ENCODE results near the gene SP100.

Gene SP100

GRCh38 chr2:230455005-230455684, 39.1 kb downstream of the SP100 start:
- TF ChIP-seq, protein P1, sequence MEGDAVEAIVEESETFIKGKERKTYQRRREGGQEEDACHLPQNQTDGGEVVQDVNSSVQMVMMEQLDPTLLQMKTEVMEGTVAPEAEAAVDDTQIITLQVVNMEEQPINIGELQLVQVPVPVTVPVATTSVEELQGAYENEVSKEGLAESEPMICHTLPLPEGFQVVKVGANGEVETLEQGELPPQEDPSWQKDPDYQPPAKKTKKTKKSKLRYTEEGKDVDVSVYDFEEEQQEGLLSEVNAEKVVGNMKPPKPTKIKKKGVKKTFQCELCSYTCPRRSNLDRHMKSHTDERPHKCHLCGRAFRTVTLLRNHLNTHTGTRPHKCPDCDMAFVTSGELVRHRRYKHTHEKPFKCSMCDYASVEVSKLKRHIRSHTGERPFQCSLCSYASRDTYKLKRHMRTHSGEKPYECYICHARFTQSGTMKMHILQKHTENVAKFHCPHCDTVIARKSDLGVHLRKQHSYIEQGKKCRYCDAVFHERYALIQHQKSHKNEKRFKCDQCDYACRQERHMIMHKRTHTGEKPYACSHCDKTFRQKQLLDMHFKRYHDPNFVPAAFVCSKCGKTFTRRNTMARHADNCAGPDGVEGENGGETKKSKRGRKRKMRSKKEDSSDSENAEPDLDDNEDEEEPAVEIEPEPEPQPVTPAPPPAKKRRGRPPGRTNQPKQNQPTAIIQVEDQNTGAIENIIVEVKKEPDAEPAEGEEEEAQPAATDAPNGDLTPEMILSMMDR (IDR thresholded peaks at IDR 0.05; ENCODE audit: insufficient read depth, low read depth, low read length, missing control alignments) = no peak
- DNase-seq (ENCODE audit: low read depth) = no peak
- H3K4me3 ChIP-seq (ENCODE audit: low read length) = no peak overlapping the region

GRCh38 chr2:230457073-230457768, 41.2 kb downstream of the SP100 start:
- TF ChIP-seq, protein P1 (IDR thresholded peaks at IDR 0.05; ENCODE audit: insufficient read depth, low read depth, low read length, missing control alignments) = no peak
- no peak overlapping the region for H3K4me3 ChIP-seq (ENCODE audit: low read length)
- no peak for DNase-seq (ENCODE audit: low read depth)

DNA sequence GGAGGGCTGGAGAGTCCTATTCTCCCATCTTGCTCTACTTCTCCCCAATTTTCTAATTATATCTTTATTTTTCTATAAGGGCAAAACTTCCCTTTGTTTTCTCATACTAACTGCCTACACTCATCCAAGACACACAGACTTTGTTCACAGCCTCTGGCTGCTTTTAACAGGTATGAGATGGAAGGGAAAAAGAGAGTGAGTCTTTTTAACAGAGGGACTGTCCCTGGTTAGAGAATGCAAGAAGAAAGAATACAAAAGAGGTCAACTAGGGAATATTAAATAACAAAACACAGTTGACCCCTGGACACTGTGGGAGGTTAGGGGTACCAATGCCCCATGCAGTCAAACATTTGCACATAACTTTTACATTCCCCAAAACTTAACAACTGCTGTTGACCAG, 41.8 kb downstream of the SP100 start:
- DNase-seq (ENCODE audit: low read depth) = no peak
- TF ChIP-seq, protein P1 (IDR thresholded peaks at IDR 0.05; ENCODE audit: insufficient read depth, low read depth, low read length, missing control alignments) = no peak
- H3K4me3 ChIP-seq (ENCODE audit: low read length) = no peak overlapping the region

DNA sequence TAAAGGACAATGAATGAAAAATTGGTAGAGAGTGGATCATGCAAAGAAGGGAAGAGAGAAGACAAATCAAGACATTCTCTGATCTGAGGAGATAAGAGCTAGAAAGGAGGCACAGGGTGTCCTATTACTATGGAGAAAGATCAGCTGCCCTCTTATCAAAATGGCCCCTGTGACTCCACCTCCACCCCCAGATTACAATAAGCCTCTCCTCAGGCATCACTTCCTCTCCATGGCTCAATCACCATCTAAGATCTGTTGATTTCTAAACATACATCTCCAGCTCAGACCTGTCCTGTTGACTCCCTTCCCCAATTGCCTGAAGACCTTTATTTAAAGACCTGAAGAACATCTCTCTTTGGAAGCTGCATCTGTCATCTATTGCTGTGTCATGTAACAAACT, 43.2 kb downstream of the SP100 start:
- TF ChIP-seq, protein P1 (IDR thresholded peaks at IDR 0.05; ENCODE audit: insufficient read depth, low read depth, low read length, missing control alignments) = no peak
- no peak for DNase-seq (ENCODE audit: low read depth)
- H3K4me3 ChIP-seq (ENCODE audit: low read length) = no peak overlapping the region

DNA sequence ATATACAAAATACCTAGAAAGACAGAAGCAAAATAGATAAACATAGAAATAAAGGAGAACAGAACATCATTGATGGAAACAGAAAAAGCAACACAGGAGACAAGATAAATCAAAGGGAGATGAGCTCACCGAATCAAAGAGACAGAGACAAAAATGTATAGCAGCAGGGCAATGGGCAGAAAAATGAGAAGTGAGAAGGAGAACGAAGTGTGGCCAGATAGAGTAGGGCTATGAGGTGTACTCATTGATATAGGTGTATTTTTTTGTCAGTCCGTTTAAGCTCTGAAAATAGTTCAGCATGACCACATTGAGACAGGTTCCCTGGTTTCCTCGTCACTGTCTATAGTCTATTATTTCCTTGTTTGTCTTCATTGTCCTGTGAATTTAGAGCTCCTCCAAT, 55.1 kb downstream of the SP100 start:
- no peak for DNase-seq (ENCODE audit: low read depth)
- H3K4me3 ChIP-seq (ENCODE audit: low read length) = no peak overlapping the region
- TF ChIP-seq, protein P1 (IDR thresholded peaks at IDR 0.05; ENCODE audit: insufficient read depth, low read depth, low read length, missing control alignments) = no peak

GRCh38 chr2:230472621-230473018, 56.6 kb downstream of the SP100 start:
- peak; percentile 88 for DNase-seq (ENCODE audit: low read depth)
- H3K4me3 ChIP-seq (ENCODE audit: low read length) = no peak overlapping the region
- TF ChIP-seq, protein P1 (IDR thresholded peaks at IDR 0.05; ENCODE audit: insufficient read depth, low read depth, low read length, missing control alignments) = no peak
